OCI-M2 (cell line): ENCODE measurements around the gene PTH2.
"Not testable (repeated sequence)": the region's sequence is repeated elsewhere in the genome, so short reads cannot be mapped to it uniquely, and the experiment has no call there.

Experiments used
- DNase-seq: peaks from one replicate; lab custom pipeline; 2025; ENCODE audit not compliant: unreplicated experiment; lab: John Stamatoyannopoulos, UW

PTH2 gene

GRCh38 chr19:49423071-49423984, at the start of gene PTH2:
PTH2 (minus strand) TSS chr19:49423441; CDS start chr19:49423339, 102 bp downstream.
- DNase-seq, result no peak

GRCh38 chr19:49472936-49473335, 49.7 kb upstream of the PTH2 start:
- DNase-seq, result no peak

GRCh38 chr19:49470615-49470978, 47.4 kb upstream of the PTH2 start:
- DNase-seq, result no peak

GRCh38 chr19:49469828-49470614, 46.8 kb upstream of the PTH2 start:
- DNase-seq, result no peak

- DNase-seq, result no peak
Measured at GRCh38 chr19:49468746-49469447, 45.7 kb upstream of the PTH2 start.

GRCh38 chr19:49468199-49468598, 45.0 kb upstream of the PTH2 start:
- no peak for DNase-seq

GRCh38 chr19:49465371-49465770, 42.1 kb upstream of the PTH2 start:
- no peak for DNase-seq

GRCh38 chr19:49463960-49464740, 40.9 kb upstream of the PTH2 start:
- DNase-seq, result no peak

- no peak for DNase-seq
Measured at GRCh38 chr19:49462492-49462891, 39.3 kb upstream of the PTH2 start.

GRCh38 chr19:49461656-49462055, 38.4 kb upstream of the PTH2 start:
- DNase-seq, result no peak

- DNase-seq, result not testable (repeated sequence)
Measured at GRCh38 chr19:49461130-49461529, 37.9 kb upstream of the PTH2 start.

GRCh38 chr19:49459388-49459787, 36.1 kb upstream of the PTH2 start:
- no peak for DNase-seq

GRCh38 chr19:49458567-49458903, 35.3 kb upstream of the PTH2 start:
- DNase-seq, result no peak

GRCh38 chr19:49456326-49456725, 33.1 kb upstream of the PTH2 start:
- no peak for DNase-seq

GRCh38 chr19:49455773-49456172, 32.5 kb upstream of the PTH2 start:
- DNase-seq, result no peak

- DNase-seq, result no peak
Measured at GRCh38 chr19:49453757-49454240, 30.6 kb upstream of the PTH2 start.

GRCh38 chr19:49453013-49453756, 29.9 kb upstream of the PTH2 start, which contains the start of gene ALDH16A1:
ALDH16A1 (plus strand) TSS chr19:49453225; CDS start chr19:49453332, 107 bp downstream.
- DNase-seq, result peak; percentile 98

- peak; percentile 97 for DNase-seq
Measured at GRCh38 chr19:49451430-49452181, 28.4 kb upstream of the PTH2 start, which contains the start of gene PIH1D1. PIH1D1 (minus strand) TSS chr19:49451814; CDS start chr19:49451574, 240 bp downstream.

GRCh38 chr19:49450405-49450804, 27.2 kb upstream of the PTH2 start:
- DNase-seq, result no peak
